ENCODE measurements around the gene PIP4K2A.

Gene PIP4K2A

GRCh38 chr10:22754296-22754695, 39.9 kb upstream of the PIP4K2A start:
- no peak for TF ChIP-seq TOX (CRISPR knock-in tag; IDR thresholded peaks at IDR 0.05; ENCODE audit: borderline replicate concordance)
- TF ChIP-seq ZNF70 (CRISPR knock-in tag; IDR thresholded peaks at IDR 0.05), result no peak
- no peak for TF ChIP-seq ZNF565 (CRISPR knock-in tag; conservative IDR thresholded peaks at IDR 0.05; ENCODE audit: low read depth)
- no peak for TF ChIP-seq ISL1 (CRISPR knock-in tag; IDR thresholded peaks at IDR 0.05)
- no peak for TF ChIP-seq CSDC2 (CRISPR knock-in tag; IDR thresholded peaks at IDR 0.05)
- TF ChIP-seq GLIS3 (CRISPR knock-in tag; IDR thresholded peaks at IDR 0.05), result no peak
- TF ChIP-seq PATZ1 (CRISPR knock-in tag; IDR thresholded peaks at IDR 0.05; ENCODE audit: borderline replicate concordance), result no peak
- TF ChIP-seq ZFP3 (CRISPR knock-in tag; IDR thresholded peaks at IDR 0.05), result no peak
- TF ChIP-seq POU6F1 (CRISPR knock-in tag; IDR thresholded peaks at IDR 0.05; ENCODE audit: borderline replicate concordance, low read depth), result no peak
- no peak for TF ChIP-seq ZNF8 (CRISPR knock-in tag; IDR thresholded peaks at IDR 0.05)
- TF ChIP-seq RARB (CRISPR knock-in tag; IDR thresholded peaks at IDR 0.05), result no peak
- TF ChIP-seq ESRRG (CRISPR knock-in tag; IDR thresholded peaks at IDR 0.05), result no peak
- no peak for ATAC-seq

DNA sequence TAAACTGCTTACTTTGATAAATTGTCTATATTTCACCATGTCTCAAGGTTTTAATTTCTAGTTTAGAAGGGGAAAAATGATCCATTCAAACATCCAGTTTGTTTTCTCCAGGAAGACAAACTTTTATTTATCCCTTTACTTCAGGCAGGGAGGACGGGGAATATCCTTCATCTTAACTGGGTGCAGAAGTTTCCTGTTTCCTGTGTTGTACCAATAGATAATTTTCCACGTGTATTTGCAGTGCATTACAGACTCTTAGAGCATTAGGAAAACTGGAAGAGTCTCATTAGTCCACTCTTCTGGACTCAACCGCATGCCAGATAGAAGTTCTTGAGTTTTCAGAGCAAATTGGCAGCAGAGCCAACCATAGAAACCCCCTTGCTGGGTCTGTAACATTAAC, 39.4 kb upstream of the PIP4K2A start:
- TF ChIP-seq ZNF8 (CRISPR knock-in tag; IDR thresholded peaks at IDR 0.05) (no peak), ESRRG (CRISPR knock-in tag; IDR thresholded peaks at IDR 0.05) (no peak), PATZ1 (CRISPR knock-in tag; IDR thresholded peaks at IDR 0.05; ENCODE audit: borderline replicate concordance) (no peak), PPARA (CRISPR knock-in tag; IDR thresholded peaks at IDR 0.05; ENCODE audit: borderline replicate concordance) (no peak), TSHZ2 (CRISPR knock-in tag; IDR thresholded peaks at IDR 0.05) (no peak), CREB5 (CRISPR knock-in tag; IDR thresholded peaks at IDR 0.05; ENCODE audit: low read depth) (no peak), RARB (CRISPR knock-in tag; IDR thresholded peaks at IDR 0.05) (no peak), ZNF565 (CRISPR knock-in tag; conservative IDR thresholded peaks at IDR 0.05; ENCODE audit: low read depth) (no peak), ZC3H10 (CRISPR knock-in tag; IDR thresholded peaks at IDR 0.05) (no peak), TOX (CRISPR knock-in tag; IDR thresholded peaks at IDR 0.05; ENCODE audit: borderline replicate concordance) (no peak), ZFP30 (CRISPR knock-in tag; IDR thresholded peaks at IDR 0.05) (no peak), POU6F1 (CRISPR knock-in tag; IDR thresholded peaks at IDR 0.05; ENCODE audit: borderline replicate concordance, low read depth) (no peak), ARNTL (CRISPR knock-in tag; IDR thresholded peaks at IDR 0.05; ENCODE audit: borderline replicate concordance, low read depth) (no peak), TCF4 (CRISPR knock-in tag; IDR thresholded peaks at IDR 0.05; ENCODE audit: borderline replicate concordance) (no peak)
- TF ChIP-seq, protein P1, sequence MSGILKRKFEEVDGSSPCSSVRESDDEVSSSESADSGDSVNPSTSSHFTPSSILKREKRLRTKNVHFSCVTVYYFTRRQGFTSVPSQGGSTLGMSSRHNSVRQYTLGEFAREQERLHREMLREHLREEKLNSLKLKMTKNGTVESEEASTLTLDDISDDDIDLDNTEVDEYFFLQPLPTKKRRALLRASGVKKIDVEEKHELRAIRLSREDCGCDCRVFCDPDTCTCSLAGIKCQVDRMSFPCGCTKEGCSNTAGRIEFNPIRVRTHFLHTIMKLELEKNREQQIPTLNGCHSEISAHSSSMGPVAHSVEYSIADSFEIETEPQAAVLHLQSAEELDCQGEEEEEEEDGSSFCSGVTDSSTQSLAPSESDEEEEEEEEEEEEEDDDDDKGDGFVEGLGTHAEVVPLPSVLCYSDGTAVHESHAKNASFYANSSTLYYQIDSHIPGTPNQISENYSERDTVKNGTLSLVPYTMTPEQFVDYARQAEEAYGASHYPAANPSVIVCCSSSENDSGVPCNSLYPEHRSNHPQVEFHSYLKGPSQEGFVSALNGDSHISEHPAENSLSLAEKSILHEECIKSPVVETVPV (CRISPR knock-in tag; IDR thresholded peaks at IDR 0.05), result no peak
- no peak for ATAC-seq

Measured in SK-N-SH treated with all-trans-retinoic acid at 6 μM for 48 hours (cell line).